Fibroblast of lung (primary cell): Measurements from ENCODE around the gene FAM193B.

Experiments used
- CTCF ChIP-seq, 2 donors: IDR thresholded peaks in 1 of 2; conservative IDR thresholded peaks in 1 of 2; 1 replicate in 1 of 2; 2 replicates in 1 of 2; pipeline ENCODE4 v1.5.1; 2011 to 2012; ENCODE audit warnings: low read length in 2 of 2, control low read depth in 1 of 2, inconsistent platforms in 1 of 2, low read depth in 1 of 2, mild to moderate bottlenecking in 1 of 2
- EZH2 ChIP-seq: IDR thresholded peaks from 2 replicates; pipeline ENCODE4 v1.5.1; 2012; ENCODE audit warnings: low read length, control low read depth, mild to moderate bottlenecking; ENCODE audit errors: missing control alignments

- TF ChIP-seq CTCF (conservative IDR thresholded peaks at IDR 0.05 in 1 of 2, IDR thresholded peaks at IDR 0.05 in 1 of 2; ENCODE audit: low read depth in 1 of 2, low read length in 2 of 2), result no peak
- no peak for TF ChIP-seq EZH2
Measured at GRCh38 chr5:177528631-177529030, 25.7 kb downstream of the FAM193B start.
